ENCODE results near the gene ARHGAP6. TPM values are rescaled to one million over a fixed set of nuclear protein-coding genes. Genes with fewer than 3 reads are reported as not detected.

Gene ARHGAP6
- total RNA-seq, 1 experiment from 2014 or later = 0.07 TPM

DNA sequence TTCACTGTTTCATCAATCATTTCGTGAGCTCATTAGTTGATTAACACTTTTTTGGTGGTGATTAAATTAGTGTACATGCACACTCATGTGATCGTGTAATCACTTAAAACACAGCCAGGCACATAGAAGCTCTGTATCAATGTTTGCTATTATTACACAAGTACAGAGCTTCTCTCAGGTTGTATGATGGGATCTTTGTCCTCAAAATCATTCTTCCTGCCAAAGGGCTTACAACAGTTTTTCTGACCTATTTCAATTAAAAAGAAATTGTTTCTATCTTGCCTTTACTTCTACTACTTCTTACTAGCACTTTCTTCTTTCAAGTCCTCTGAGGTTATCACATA lies 227.4 kb downstream of the ARHGAP6 start:
- Histone ChIP-seq H3K23me2 (ENCODE audit: insufficient read length, low read depth, low read length, poor library complexity, severe bottlenecking) (no peaks in the 10 kb centered on the region), H3K14ac (ENCODE audit: insufficient read depth, low read length) (no peak overlapping the region), H2AK5ac (ENCODE audit: insufficient read length, low read length) (no peak overlapping the region), H2AFZ (ENCODE audit: low read length) (no peak overlapping the region), H3K9ac (ENCODE audit: extremely low read depth, insufficient read length, low read length) (no peak overlapping the region), H2BK120ac (ENCODE audit: low read depth, low read length, poor library complexity, severe bottlenecking) (no peak overlapping the region), H3K4me2 (ENCODE audit: insufficient read depth, insufficient read length, low read length) (no peak overlapping the region), H3K18ac (ENCODE audit: insufficient read length, low read depth, low read length) (no peak overlapping the region), H2BK15ac (ENCODE audit: low read depth, low read length) (no peak overlapping the region), H3K27me3 (ENCODE audit: insufficient read depth, low read length) (no peaks in the 10 kb centered on the region), H4K20me1 (ENCODE audit: control insufficient read depth, insufficient read depth, insufficient read length) (no peaks in the 10 kb centered on the region), H2BK12ac (ENCODE audit: insufficient read length, low read depth, low read length) (no peak overlapping the region), H3K56ac (ENCODE audit: insufficient read length, low read depth, low read length) (no peak overlapping the region), H3T11ph (ENCODE audit: low read length) (no peak overlapping the region), H3K4ac (ENCODE audit: low read depth, low read length) (no peak overlapping the region), H4K5ac (ENCODE audit: insufficient read length, low read depth, low read length) (no peak overlapping the region), H2BK5ac (ENCODE audit: insufficient read length, low read length) (no peak overlapping the region), H4K91ac (ENCODE audit: insufficient read length, low read depth, low read length) (no peak overlapping the region), H3K27ac (ENCODE audit: insufficient read length, low read depth, low read length) (no peak overlapping the region), H3K9me3 (ENCODE audit: control insufficient read depth, low read depth, low read length) (no peaks in the 10 kb centered on the region), H3K4me1 (ENCODE audit: insufficient read depth, low read length) (no peaks in the 10 kb centered on the region), H3K79me2 (ENCODE audit: insufficient read depth, low read length) (no peaks in the 10 kb centered on the region), H2BK20ac (ENCODE audit: low read depth, low read length, poor library complexity, severe bottlenecking) (no peak overlapping the region), H3K79me1 (ENCODE audit: insufficient read depth, low read depth, low read length, poor library complexity, severe bottlenecking) (no peaks in the 10 kb centered on the region), H3K23ac (ENCODE audit: insufficient read length, low read depth, low read length) (no peak overlapping the region), H4K8ac (replicated peaks; ENCODE audit: insufficient read length, low read depth, low read length) (no peak overlapping the region)
- no peak overlapping the region for H3K4me3 Mint-ChIP-seq
- TF ChIP-seq, protein P1, sequence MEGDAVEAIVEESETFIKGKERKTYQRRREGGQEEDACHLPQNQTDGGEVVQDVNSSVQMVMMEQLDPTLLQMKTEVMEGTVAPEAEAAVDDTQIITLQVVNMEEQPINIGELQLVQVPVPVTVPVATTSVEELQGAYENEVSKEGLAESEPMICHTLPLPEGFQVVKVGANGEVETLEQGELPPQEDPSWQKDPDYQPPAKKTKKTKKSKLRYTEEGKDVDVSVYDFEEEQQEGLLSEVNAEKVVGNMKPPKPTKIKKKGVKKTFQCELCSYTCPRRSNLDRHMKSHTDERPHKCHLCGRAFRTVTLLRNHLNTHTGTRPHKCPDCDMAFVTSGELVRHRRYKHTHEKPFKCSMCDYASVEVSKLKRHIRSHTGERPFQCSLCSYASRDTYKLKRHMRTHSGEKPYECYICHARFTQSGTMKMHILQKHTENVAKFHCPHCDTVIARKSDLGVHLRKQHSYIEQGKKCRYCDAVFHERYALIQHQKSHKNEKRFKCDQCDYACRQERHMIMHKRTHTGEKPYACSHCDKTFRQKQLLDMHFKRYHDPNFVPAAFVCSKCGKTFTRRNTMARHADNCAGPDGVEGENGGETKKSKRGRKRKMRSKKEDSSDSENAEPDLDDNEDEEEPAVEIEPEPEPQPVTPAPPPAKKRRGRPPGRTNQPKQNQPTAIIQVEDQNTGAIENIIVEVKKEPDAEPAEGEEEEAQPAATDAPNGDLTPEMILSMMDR (conservative IDR thresholded peaks at IDR 0.05) = no peak
- peaks cover 0 to 3% (median 0%) of the 10 kb centered on the region in 3 experiments; a peak in 3 of 7 replicates for H3K36me3 Mint-ChIP-seq (ENCODE audit: insufficient read depth in 1 of 3, low read depth in 3 of 3)
- H3K4me1 Mint-ChIP-seq = peaks cover 5 to 8% of the 10 kb centered on the region in 2 experiments; a peak in 3 of 4 replicates
- H3K27me3 Mint-ChIP-seq (ENCODE audit: low read depth) = no peaks in the 10 kb centered on the region
- no peak for DNase-seq
- H3K27ac Mint-ChIP-seq = no peak overlapping the region
- WGBS (ENCODE audit: extremely low coverage, insufficient read length, low lambda C conversion rate) = no CpG with 5 or more reads among the region's 2 CpGs
- H3K9me3 Mint-ChIP-seq = peaks cover 55 to 68% of the 10 kb centered on the region in 2 experiments

Measured in H9 (cell line).